ENCODE results near the gene BTRC.

GRCh38 chr10:101570428-101571270, 216.7 kb downstream of the BTRC start:
- TF ChIP-seq CTCF (IDR thresholded peaks at IDR 0.05) = peak in 1 of 7 experiments; percentile 53
- no peak for TF ChIP-seq POLR2A (IDR thresholded peaks at IDR 0.05)
- TF ChIP-seq EP300 (IDR thresholded peaks at IDR 0.05) = no peak
- no peak for TF ChIP-seq POLR2AphosphoS5 (IDR thresholded peaks at IDR 0.05)

Measured in stomach (tissue), 4 donors.